OCI-LY3 (cell line): ENCODE data around the gene NT5DC3.

Source experiments
- H2AFZ ChIP-seq: fragments of 200-600, 300-600 bp; shearing (Covaris generic); 2 replicates; pipeline ENCODE4 v1.6.0; 2014; ENCODE audit warnings: antibody characterized with exemption, low read depth, low read length
- H3K27ac ChIP-seq: fragments of 200-600, 300-600 bp; sonication (generic); 2 replicates; pipeline ENCODE4 v1.5.1; 2014; ENCODE audit warnings: mild to moderate bottlenecking, low read length, moderate library complexity, mixed read lengths
- H3K27me3 ChIP-seq: fragments of 200-600, 300-600 bp; sonication (generic); 2 replicates; pipeline ENCODE4 v1.6.1; 2014; ENCODE audit warnings: low read depth, low read length, mixed read lengths
- H3K36me3 ChIP-seq: fragments of 200-600, 300-600 bp; sonication (generic); replicated peaks from 2 replicates; pipeline ENCODE3; 2014; ENCODE audit warnings: low read depth, low read length, mixed read lengths
- H3K4me1 ChIP-seq: fragments of 300-600, 200-600 bp; sonication (generic); 2 replicates; pipeline ENCODE4 v1.6.1; 2014; ENCODE audit warnings: low read length, mixed read lengths
- H3K4me2 ChIP-seq: fragments of 200-600, 300-600 bp; sonication (generic); 2 replicates; pipeline ENCODE4 v1.6.1; 2014; ENCODE audit warnings: low read length, mixed read lengths
- H3K4me3 ChIP-seq: fragments of 300-600, 200-600 bp; sonication (generic); 2 replicates; pipeline ENCODE4 v1.5.1; 2014; ENCODE audit warnings: antibody characterized with exemption, mild to moderate bottlenecking, low read length, moderate library complexity
- H3K79me2 ChIP-seq: fragments of 300-600, 200-600 bp; shearing (Covaris generic); 2 replicates; pipeline ENCODE4 v1.6.1; 2014; ENCODE audit warnings: mild to moderate bottlenecking, low read length, mixed read lengths
- H3K9ac ChIP-seq: fragments of 300-600, 200-600 bp; shearing (Covaris generic); 2 replicates; pipeline ENCODE4 v1.6.0; 2014; ENCODE audit warnings: mild to moderate bottlenecking, low read length, moderate library complexity
- H3K9me3 ChIP-seq: fragments of 200-600, 300-600 bp; shearing (Covaris generic); 2 replicates; pipeline ENCODE4 v1.6.1; 2014; ENCODE audit warnings: low read length, mixed read lengths; ENCODE audit not compliant: insufficient read depth
- H4K20me1 ChIP-seq: fragments of 200-600, 300-600 bp; sonication (generic); 2 replicates; pipeline ENCODE4 v1.6.1; 2016; ENCODE audit warnings: low read length, mixed read lengths; ENCODE audit not compliant: insufficient read depth
- EZH2phosphoT487 ChIP-seq: fragments of 200-600 bp; shearing (Covaris generic); IDR thresholded peaks from 2 replicates; pipeline ENCODE4 v1.6.1; 2018; ENCODE audit warnings: antibody characterized with exemption, mixed run types, low read depth
- TF ChIP-seq, protein P1 (sequence below): fragments of 200-600, 300-600 bp; sonication (generic); IDR thresholded peaks from 2 replicates; pipeline ENCODE4 v1.5.1; 2014; ENCODE audit warnings: antibody characterized with exemption, low read length, low read depth

The NT5DC3 gene

DNA sequence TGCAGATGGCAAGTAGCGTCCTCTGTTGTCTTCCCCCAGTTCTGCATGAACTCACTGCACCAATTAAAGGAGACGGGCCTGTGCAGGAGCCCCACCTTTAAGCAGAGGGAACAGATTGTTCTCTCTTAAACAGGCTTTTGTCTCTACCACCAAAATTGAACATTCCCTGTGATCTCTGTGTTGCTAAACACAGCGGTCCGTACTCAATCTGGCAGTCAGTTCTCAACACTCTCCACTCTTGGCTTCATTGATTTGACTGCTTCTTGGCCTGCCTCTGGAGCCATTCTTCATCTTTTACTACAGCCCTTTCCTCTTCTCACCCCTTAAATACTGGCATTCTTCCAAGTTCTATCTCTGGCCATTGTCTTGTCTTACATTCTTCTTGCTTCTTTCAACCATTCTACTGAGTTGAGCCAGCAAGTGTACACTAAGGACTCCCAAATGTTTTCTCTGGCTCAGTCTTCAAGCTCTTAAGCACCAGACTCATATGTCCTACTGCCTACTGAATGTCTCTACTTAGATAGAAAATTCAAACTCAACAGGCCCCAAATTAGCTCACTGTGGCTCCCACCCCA lies 8.0 kb upstream of the NT5DC3 start:
- no peaks in the 10 kb centered on the region for H3K27me3 ChIP-seq
- H3K9me3 ChIP-seq, result no peaks in the 10 kb centered on the region
- TF ChIP-seq, protein P1, sequence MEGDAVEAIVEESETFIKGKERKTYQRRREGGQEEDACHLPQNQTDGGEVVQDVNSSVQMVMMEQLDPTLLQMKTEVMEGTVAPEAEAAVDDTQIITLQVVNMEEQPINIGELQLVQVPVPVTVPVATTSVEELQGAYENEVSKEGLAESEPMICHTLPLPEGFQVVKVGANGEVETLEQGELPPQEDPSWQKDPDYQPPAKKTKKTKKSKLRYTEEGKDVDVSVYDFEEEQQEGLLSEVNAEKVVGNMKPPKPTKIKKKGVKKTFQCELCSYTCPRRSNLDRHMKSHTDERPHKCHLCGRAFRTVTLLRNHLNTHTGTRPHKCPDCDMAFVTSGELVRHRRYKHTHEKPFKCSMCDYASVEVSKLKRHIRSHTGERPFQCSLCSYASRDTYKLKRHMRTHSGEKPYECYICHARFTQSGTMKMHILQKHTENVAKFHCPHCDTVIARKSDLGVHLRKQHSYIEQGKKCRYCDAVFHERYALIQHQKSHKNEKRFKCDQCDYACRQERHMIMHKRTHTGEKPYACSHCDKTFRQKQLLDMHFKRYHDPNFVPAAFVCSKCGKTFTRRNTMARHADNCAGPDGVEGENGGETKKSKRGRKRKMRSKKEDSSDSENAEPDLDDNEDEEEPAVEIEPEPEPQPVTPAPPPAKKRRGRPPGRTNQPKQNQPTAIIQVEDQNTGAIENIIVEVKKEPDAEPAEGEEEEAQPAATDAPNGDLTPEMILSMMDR, result no peak
- no peak for TF ChIP-seq EZH2phosphoT487
- H2AFZ ChIP-seq, result no peak overlapping the region
- H3K9ac ChIP-seq, result no peak overlapping the region
- H3K4me1 ChIP-seq, result no peaks in the 10 kb centered on the region
- no peaks in the 10 kb centered on the region for H4K20me1 ChIP-seq
- no peak overlapping the region for H3K4me3 ChIP-seq
- H3K36me3 ChIP-seq, result no peaks in the 10 kb centered on the region
- no peaks in the 10 kb centered on the region for H3K79me2 ChIP-seq
- no peak overlapping the region for H3K27ac ChIP-seq
- no peak overlapping the region for H3K4me2 ChIP-seq

DNA sequence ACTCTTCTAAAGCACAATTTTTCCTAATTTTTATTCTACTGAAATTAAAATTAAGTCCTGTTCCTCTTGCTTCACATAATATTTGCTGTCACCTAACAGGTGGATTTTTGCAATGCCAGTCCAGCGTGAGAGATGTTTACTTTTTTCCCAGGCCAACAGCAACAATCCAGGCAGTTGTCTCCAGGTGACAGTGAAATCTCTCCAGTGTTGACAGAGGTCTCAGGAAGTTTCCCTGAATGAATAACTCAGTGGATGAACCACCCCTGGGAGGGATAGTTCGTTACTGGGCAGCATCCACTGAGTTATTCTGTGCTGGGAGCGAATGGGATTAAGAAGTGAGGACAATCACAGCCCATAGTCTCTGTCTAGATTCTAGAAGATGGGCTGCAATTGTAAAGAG lies 7.1 kb upstream of the NT5DC3 start:
- no peaks in the 10 kb centered on the region for H3K9me3 ChIP-seq
- TF ChIP-seq EZH2phosphoT487, result no peak
- H2AFZ ChIP-seq, result no peak overlapping the region
- no peaks in the 10 kb centered on the region for H3K36me3 ChIP-seq
- no peak overlapping the region for H3K4me3 ChIP-seq
- H3K27me3 ChIP-seq, result no peaks in the 10 kb centered on the region
- no peak overlapping the region for H3K4me2 ChIP-seq
- H3K27ac ChIP-seq, result no peak overlapping the region
- no peaks in the 10 kb centered on the region for H3K79me2 ChIP-seq
- no peak overlapping the region for H3K9ac ChIP-seq
- H4K20me1 ChIP-seq, result no peaks in the 10 kb centered on the region
- no peaks in the 10 kb centered on the region for H3K4me1 ChIP-seq

DNA sequence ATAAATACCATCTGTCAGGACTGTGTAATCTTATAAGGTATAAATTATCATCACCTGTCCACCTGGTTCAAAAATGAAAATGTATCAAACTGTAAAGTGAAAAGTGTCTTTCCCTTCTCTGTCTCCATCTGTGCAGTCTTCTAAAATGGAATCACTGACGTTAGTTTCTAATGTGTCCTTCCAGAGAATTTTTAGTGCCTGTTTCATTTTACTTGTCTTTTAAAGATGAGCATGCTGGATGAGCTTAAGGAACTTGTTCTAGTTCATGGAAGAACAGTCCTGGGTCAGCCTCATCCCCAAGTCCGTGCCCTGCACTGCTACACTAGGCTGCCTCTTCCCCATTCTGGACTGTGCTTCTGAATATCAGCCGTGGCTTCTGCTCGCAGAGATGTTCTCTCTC lies 5.4 kb upstream of the NT5DC3 start:
- Histone ChIP-seq H3K4me3 (no peak overlapping the region), H3K27ac (no peak overlapping the region), H3K9ac (no peak overlapping the region), H3K79me2 (no peaks in the 10 kb centered on the region), H3K9me3 (no peaks in the 10 kb centered on the region), H3K4me1 (no peaks in the 10 kb centered on the region), H3K36me3 (no peaks in the 10 kb centered on the region), H3K4me2 (no peak overlapping the region), H3K27me3 (no peaks in the 10 kb centered on the region), H4K20me1 (no peaks in the 10 kb centered on the region), H2AFZ (no peak overlapping the region)
- TF ChIP-seq EZH2phosphoT487, result no peak
- TF ChIP-seq, protein P1, result no peak

DNA sequence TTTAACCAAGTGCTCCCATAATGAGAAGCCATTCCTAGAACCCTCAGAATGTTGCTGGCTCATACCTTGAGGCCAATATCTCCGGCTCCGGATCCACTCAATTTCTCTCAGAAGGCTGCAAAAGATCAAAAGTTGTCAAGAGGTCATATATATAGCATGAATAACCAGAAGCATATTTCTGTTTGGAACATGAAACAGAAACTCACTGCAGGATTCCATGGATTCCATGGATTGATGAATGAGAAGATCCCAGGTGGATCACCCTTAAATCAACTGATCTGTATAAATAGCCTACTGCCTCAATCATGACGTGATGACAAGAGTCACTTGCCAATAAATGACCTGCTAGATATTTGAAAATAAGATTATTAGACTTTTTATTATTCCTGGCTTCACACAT lies 3.3 kb upstream of the NT5DC3 start:
- no peaks in the 10 kb centered on the region for H3K36me3 ChIP-seq
- H3K9me3 ChIP-seq, result no peaks in the 10 kb centered on the region
- no peak overlapping the region for H3K4me2 ChIP-seq
- peaks cover 14% of the 10 kb centered on the region for H3K79me2 ChIP-seq
- TF ChIP-seq, protein P1, result no peak
- TF ChIP-seq EZH2phosphoT487, result no peak
- H3K9ac ChIP-seq, result no peak overlapping the region
- H3K4me1 ChIP-seq, result peaks cover 7% of the 10 kb centered on the region
- H3K27me3 ChIP-seq, result no peaks in the 10 kb centered on the region
- H3K27ac ChIP-seq, result no peak overlapping the region
- no peak overlapping the region for H3K4me3 ChIP-seq
- H4K20me1 ChIP-seq, result peaks cover 5% of the 10 kb centered on the region; the same call in 1 of the 2 replicates
- H2AFZ ChIP-seq, result no peak overlapping the region
